GM18507 (cell line): Measurements from ENCODE around the gene SNRPB.
"Not testable (repeated sequence)": the region's sequence is repeated elsewhere in the genome, so short reads cannot be mapped to it uniquely, and the experiment has no call there.

ENCODE experiments used
- DNase-seq: peaks from one replicate; pipeline ENCODE4 v3.0.0; 2011; ENCODE audit warnings: low read depth; ENCODE audit not compliant: insufficient read length; ENCODE audit errors: extremely low spot score
- FAIRE-seq: peaks from 2 replicates; lab custom pipeline; 2011; peaks lifted over from hg19 to GRCh38; lab: Jason Lieb, UNC

Gene SNRPB

DNA sequence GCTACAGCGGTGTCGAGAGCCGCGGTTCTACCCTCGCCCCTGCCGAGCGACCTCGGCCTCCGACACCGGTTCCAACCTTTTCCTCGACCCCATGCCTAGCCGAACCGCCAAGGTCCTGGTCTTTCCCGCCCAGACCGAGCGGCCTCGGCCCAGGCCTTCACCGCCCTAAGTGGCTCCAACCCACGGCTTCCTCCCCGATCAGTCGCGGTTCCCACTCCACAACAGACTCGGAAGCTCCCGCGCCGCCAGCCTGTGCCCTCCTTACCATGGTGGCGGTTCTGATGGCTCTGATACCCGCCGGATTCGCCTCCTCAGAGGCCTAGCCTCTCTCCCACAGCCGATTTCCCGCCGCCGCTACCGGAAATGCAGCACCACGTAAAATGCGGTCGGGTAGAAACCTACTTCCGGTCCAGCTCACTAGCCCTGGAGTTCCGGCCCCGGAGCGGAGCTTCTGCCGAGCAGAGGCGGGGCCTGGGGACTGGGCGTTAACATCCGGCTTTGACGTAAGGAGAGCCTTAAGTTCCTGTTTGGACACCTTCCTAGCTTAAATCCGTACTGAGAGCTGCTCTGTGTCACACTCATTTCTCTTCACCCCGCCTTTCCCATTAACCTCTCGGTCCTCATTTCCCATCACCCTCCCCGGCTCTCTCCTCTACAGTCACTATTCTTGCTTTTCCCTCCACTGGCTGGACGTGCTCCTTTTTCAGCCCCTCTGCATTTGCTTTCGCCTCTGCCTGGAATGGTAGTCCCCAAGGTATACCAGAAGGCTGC lies at the start of gene SNRPB:
SNRPB (minus strand) TSS at position 367 of the 771 bp plus-strand sequence; CDS start at position 268, 99 bp downstream.
- DNase-seq: peak; percentile 97
- peak; percentile 97 for FAIRE-seq

DNA sequence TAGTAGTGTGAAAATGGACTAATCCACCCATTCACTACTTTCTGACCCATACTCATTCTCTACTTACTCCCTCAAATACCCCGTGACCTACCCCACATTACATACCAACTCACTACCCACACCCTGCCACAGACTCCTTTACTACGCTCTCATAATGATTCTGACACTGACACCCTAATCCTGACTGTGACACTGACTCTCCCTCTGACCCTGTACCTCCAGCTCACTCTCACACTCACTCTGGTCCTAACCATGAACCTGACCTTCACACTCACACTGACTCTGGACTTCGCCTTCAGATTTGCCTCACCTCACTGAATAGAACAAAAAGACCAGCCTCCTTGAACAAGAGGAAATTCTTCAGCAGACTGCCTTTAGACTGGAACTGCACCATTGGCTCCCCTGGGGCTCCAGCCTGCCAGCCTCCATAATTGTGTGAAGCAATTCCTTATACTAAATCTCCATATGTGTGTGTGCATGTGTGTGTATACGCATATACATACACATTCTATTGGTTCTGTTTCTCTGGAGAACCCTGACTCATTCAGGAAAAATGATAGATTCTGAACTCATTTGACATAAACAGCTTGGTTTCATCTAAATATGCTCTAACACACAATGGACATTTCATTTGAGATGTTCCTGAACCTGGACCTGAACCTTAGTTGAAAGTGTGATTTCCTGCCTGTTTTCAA lies 48.7 kb upstream of the SNRPB start:
- no peak for DNase-seq
- FAIRE-seq: no peak

DNA sequence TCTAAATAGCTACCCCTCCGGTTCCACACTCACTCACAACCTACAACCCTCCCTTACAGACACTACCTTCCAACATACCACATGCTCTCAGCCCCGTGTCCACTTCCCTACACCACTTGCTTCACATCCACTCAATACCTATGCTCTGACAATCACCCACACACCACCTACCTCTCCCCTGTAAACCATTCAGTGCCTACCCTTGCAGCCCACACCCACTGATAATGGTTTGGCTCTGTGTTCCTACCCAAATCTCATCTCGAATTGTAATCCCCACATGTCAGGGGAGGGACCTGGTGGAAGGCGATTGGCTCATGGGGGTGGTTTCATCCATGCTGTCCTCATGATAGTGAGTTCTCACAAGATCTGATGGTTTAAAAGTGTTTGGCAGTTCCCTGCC lies 48.0 kb upstream of the SNRPB start:
- FAIRE-seq (no peak), DNase-seq (no peak)

DNA sequence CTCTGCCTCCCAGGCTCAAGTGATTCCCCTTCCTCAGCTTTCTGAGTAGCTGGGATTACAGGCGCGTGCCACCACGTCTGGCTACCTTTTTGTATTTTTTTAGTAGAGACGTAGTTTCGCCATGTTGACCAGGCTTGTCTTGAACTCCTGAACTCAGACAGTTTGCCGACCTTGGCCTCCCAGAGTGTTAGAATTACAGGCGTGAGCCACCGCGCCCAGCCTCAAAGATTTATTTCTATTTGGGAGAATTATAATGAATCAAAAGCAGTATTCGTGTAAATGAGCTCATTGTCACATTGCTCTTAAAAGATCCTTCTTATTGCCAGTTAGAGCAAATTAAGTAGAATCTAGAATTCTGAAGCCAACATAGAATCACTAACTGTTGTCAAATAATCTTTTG lies 47.5 kb upstream of the SNRPB start:
- no peak for DNase-seq
- no peak for FAIRE-seq

DNA sequence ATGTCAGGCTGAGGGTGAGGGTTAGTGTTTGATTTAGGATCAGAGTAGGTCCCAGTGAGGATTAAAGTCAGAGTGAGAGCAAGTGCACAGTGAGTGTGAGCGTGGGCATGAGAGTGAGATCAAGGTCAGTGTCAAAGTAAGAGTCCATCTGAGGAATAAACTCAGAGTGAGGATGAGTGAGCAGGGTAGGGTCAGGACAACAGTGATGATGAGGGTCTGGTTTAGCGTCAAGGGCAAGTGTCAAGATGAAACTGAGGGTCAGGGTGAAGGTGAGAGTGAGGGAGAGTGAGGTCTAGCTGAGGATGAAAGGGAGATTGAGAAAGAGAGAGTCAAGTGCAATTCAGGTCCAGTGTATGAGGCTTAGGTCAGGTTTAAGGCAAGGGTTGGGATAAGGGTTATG lies 45.8 kb upstream of the SNRPB start:
- no peak for FAIRE-seq
- no peak for DNase-seq

DNA sequence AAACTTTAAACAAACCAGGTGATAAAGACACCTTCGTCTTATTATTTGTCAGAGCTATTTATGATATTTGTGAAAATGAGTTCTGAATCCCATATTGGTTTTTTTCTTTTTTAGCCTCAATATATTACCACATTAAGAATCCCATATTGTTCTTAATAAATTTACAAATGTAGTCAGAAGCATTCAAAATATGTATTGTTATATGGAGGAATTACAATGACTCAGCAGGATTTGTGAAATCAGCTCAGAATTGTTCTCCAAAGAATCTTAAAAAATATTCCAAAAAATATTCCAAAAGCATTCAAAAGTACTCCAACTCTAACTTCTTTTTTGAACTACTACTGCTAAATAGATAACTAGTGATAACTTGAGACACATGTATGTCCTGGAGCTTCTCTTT lies 44.6 kb upstream of the SNRPB start:
- FAIRE-seq: no peak

DNA sequence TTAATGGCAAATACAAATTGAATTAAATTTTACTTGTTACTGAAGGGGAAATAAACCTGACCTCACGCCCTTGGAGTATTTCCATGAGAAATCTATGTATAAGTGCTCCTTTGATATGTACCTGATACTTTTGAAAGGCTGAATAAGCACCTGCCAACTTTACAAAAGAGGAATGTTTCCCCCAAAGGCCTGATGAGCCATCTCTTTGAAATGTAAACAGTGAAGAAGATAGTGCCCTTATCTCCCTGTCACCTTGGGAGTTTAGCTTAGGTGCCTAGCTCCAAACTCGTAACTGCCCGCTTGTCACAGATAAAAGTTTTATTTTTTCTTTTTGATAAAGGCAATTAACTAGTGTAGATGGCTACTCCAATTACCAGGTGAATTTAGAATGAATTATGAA lies 39.2 kb upstream of the SNRPB start:
- FAIRE-seq: no peak

More for the DNA sequence above, 44.6 kb upstream of the SNRPB start:
- DNase-seq: no peak

DNA sequence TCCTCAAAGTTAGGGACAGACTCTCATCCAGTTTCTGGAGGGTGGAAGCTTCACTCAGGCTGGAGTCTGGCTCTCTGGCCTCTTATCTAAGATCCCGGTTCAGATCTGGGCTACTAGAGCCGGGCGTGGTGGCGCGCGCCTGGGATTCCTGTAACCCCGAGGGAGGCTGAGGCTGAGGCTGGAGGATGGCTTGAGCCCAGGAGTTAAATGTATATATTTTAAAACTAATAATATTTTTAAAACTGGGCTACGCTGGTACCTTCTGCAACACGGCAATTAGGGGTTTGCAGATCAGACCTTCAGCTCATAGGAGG lies 38.8 kb upstream of the SNRPB start:
- DNase-seq (no peak), FAIRE-seq (no peak)

More for the DNA sequence above, 39.2 kb upstream of the SNRPB start:
- DNase-seq: no peak

DNA sequence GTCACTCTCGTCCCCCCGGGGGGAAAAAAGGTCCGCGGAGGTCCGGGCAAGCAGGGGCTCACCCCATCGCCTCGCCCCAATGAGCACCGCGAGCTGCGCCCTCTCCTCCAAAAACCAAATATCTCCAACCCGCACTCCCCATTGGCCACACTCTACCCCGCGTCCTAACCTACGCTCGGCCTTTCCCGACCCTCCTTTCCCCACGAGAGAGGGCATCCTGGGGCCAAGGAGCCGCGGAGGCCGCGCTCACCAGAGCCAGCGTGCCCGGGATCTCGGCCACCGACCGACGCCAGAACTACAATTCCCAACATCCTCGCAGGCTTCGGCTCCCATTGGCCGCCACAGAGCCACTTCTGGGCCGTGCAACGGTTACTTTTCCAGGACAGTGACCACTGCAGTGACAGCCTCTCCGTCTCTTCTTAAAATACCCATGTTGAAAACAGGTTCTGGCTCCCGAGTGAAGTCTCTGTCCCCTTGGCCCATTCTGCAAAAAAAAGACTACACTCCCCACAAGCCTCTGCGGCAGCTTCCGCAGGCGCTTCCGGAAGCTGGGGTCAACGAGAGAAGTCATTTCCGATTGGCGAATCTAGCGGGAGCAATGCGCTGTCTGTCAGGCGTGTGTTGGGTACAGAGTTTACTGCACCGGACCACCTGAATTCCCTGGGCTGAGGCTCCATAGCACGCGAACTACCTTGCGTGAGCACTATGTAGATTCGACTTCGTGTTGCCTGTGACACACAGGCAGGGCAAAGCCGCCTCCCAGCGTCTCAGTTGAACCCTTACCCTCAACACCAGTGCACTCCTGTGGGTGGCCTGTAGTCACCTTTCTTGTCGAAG lies 38.3 kb upstream of the SNRPB start, which contains the start of gene ZNF343:
ZNF343 (minus strand) TSS at position 285 of the 837 bp plus-strand sequence. CDS start 15,020 bp downstream, outside the sequence.
- peak; percentile 95 for FAIRE-seq
- peak; percentile 83 for DNase-seq

DNA sequence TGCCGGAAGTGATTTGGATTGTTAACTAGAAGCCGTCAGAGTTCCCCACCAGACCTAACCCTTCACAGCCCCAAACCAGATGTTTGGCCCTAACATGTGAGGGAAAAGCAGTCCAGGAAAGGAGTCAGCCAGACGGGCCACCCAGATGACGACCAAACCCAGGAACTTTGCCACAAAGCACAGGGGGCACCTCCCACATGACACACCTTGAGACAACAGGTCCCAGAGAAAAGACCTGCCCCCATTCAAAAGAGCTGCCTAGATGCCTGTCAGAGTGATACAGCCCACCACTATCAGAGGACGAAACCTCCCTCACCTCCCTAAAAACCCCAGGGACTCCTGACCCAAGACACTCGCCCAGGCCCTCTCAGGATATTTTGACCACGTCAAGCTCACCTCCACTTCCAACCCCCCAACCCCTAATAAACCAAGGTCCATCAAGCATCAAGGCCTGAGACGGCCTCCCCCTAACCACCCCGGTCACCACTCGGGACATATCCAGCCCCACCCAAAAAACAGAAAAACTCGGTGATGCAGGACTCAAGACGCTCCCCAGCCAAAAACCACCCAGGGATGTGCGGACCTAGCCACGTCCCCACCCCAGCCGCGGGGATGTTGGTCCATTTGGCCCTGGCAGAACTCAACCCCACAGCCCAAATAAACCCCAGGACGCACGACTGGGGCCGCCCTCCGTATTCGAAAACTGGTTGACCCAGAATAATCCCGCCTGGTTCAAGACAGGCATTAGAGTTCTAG lies 37.5 kb upstream of the SNRPB start:
- no peak for FAIRE-seq
- no peak for DNase-seq

DNA sequence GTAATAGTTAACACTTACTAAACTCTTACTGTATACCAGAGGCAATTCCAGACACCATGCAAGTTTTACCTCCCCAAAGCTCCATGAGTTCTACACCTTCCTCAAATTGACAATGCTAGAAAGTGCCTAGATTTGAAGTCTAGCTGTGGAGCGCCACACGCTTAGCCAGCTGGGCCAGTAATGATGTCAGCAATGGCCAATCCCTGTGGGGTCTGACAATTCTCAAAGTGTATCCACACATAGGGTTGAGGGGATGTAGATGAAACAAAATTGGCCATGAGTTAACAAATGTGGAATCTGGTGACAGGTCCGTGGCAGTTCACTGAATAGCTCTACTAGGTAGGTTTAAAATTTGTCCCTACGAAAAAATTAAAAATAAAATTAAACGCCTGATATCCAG lies 36.9 kb upstream of the SNRPB start:
- DNase-seq (no peak), FAIRE-seq (no peak)

DNA sequence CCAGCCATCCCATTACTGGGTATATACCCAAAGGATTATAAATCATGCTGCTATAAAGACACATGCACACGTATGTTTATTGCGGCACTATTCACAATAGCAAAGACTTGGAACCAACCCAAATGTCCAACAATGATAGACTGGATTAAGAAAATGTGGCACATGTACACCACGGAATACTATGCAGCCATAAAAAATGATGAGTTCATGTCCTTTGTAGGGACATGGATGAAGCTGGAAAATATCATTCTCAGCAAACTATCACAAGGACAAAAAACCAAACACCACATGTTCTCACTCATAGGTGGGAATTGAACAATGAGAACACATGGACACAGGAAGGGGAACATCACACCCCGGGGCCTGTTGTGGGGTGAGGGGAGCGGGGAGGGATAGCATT lies 35.8 kb upstream of the SNRPB start:
- not testable (repeated sequence) for FAIRE-seq, DNase-seq

DNA sequence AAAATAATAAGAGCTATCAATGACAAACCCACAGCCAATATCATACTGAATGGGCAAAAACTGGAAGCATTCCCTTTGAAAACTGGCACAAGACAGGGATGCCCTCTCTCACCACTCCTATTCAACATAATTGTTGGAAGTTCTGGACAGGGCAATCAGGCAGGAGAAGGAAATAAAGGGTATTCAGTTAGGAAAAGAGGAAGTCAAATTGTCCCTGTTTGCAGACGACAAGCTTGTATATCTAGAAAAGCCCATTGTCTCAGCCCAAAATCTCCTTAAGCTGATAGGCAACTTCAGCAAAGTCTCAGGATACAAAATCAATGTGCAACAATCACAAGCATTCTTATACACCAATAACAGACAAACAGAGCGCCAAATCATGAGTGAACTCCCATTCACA lies 34.2 kb upstream of the SNRPB start:
- not testable (repeated sequence) for FAIRE-seq, DNase-seq

DNA sequence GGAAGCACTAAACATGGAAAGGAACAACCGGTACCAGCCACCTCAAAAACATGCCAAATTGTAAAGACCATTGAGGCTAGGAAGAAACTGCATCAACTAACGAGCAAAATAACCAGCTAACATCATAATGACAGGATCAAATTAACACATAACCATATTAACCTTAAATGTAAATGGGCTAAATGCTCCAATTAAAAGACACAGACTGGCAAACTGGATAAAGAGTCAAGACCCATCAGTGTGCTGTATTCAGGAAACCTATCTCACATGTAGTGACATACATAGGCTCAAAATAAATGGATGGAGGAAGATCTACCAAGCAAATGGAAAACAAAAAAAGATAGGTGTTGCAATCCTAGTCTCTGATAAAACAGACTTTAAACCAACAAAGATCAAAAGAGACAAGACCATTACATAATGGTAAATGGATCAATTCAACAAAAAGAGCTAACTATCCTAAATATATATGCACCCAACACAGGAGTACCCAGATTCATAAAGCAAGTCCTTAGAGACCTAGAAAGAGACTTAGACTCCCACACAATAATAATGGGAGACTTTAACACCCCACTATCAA lies 32.3 kb upstream of the SNRPB start:
- FAIRE-seq, DNase-seq: not testable (repeated sequence)

DNA sequence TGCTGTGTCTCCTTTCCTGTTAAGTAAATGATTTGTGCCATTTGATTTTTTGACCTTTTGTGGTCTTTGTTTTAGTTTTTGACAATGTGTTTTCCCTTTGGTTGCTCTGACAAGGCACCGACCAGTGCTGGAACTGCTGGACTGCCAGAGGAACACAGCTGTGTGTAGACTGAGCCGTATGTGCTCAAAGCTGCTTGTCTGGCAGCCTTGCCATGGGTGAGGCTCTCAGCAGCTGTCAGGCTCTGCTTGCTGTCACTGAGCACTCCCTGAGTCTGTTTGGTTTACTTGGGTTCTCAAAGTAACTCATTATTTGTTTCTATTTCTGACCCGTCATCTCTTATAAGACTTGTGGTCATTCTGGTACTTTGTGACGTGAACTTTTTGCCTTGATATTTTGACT lies 15.1 kb upstream of the SNRPB start:
- DNase-seq (no peak), FAIRE-seq (no peak)

DNA sequence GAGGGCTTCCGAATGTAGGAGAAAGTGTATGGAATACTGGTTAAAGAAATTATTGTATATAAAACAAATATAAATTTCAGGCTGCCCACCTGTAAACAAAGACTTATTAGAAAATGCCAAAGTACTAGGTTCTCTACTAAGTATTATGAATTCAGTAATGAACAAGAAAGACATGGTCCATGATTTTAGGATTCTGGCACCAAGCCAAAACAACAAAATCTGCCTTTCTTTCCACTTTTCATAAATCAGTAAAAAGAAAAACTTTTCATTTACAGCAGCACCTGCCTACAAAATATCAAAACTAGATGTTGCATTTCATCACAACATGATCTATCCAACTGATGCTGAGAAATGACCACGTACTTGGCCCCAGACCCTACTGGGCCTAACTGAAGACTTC lies 14.5 kb upstream of the SNRPB start:
- FAIRE-seq (no peak), DNase-seq (no peak)

DNA sequence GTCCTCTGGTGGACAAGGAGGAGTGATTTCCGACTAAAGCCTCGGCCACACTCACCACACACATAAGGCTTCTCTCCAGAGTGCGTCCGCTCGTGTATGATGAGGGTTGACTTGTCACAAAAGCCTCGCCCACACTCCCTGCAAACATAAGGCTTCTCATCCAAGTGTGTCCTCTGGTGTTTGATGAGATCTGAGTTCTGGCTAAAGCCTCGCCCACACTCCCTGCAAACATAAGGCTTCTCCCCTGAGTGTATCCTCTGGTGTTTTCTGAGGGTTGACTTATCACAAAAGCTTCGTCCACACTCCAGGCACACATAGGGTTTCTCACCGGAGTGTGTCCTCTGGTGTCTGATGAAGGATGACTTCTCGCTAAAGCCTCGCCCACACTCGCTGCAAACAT lies 12.9 kb upstream of the SNRPB start:
- DNase-seq (no peak), FAIRE-seq (no peak)

DNA sequence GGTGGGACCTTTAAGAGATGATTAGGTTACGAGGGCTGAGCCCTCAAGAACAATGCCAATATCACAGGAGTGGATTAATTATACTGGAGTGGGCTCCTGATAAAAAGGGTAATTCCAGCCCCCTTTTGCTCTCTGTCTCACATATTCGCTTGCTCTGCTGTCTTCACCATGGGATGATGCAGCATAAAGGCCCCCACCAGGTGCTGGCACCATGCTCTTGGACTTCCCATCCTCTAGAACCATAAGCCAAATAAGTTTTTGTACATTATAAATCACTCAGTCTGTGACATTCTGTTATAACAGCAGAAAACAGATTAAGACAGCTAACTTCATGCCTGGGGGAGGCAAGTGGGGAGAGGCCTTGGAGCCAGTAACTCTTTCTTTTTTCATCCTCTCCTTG lies 9.8 kb upstream of the SNRPB start:
- DNase-seq (no peak), FAIRE-seq (no peak)
